Esophagus muscularis mucosa (tissue), 4 donors: ENCODE results near the gene PRDM16. TPM values are rescaled to one million over a fixed set of nuclear protein-coding genes. Genes with fewer than 3 reads are reported as not detected.

Source experiments
- DNase-seq: peaks from one replicate; pipeline ENCODE4 v3.0.0-alpha.2; 2017; ENCODE audit errors: extremely low spot score
- H3K27ac ChIP-seq, 4 donors: fragments of 200-600 bp; sonication (generic); replicated peaks in 1 of 4; 1 replicate in 3 of 4; 2 replicates in 1 of 4; pipeline ENCODE4 v1.5.1; 2016 to 2019; ENCODE audit warnings: mild to moderate bottlenecking in 1 of 4
- H3K27me3 ChIP-seq, 4 donors: fragments of 200-600 bp; sonication (generic); one replicate each; pipeline versions ENCODE4 v1.5.1 to v1.6.0; 2016 to 2019
- H3K36me3 ChIP-seq, 4 donors: fragments of 200-600 bp; sonication (generic); one replicate each; pipeline ENCODE4 v1.5.1; 2016 to 2019
- H3K4me1 ChIP-seq, 4 donors: fragments of 200-600 bp; sonication (generic); one replicate each; pipeline ENCODE4 v1.5.1; 2016 to 2019
- H3K4me3 ChIP-seq, 4 donors: fragments of 200-600 bp; sonication (generic); 1 replicate in 2 of 4; 2 replicates in 2 of 4; pipeline ENCODE4 v1.5.1; 2016 to 2019; ENCODE audit warnings: mild to moderate bottlenecking in 4 of 4, moderate library complexity in 1 of 4
- H3K9me3 ChIP-seq, 4 donors: fragments of 200-600 bp; sonication (generic); 1 replicate in 3 of 4; 2 replicates in 1 of 4; pipeline ENCODE4 v1.5.1; 2016 to 2019
- CTCF ChIP-seq, 3 experiments: fragments of 200-600 bp in 2 of 3; fragments of 450-650 bp in 1 of 3; sonication (generic) in 2 of 3; IDR thresholded peaks; one replicate each; pipeline ENCODE4 v1.5.1; 2017 to 2019; ENCODE audit warnings: antibody characterized with exemption in 3 of 3, mild to moderate bottlenecking in 2 of 3, moderate library complexity in 1 of 3
- EP300 ChIP-seq: sonication (generic); formaldehyde crosslinking; IDR thresholded peaks from one replicate; pipeline ENCODE4 v1.6.1; 2017; ENCODE audit warnings: antibody characterized with exemption
- POLR2A ChIP-seq: fragments of 450-650 bp; IDR thresholded peaks from one replicate; pipeline ENCODE4 v1.6.1; 2017; ENCODE audit warnings: antibody characterized with exemption, moderate library complexity, mild to moderate bottlenecking, low read depth
- POLR2AphosphoS5 ChIP-seq, 2 donors: sonication (generic); formaldehyde crosslinking; IDR thresholded peaks; one replicate each; pipeline ENCODE4 v1.6.1; 2017; ENCODE audit warnings: antibody characterized with exemption in 2 of 2
- WGBS: methylation state at CpG from one replicate; pipeline ENCODE4 v1.1.5; 2018; 5-methylcytosine and 5-hydroxymethylcytosine counted together
- intact Hi-C: fragments of 100-400 bp; cut with DNase I; formaldehyde crosslinking; loops from one replicate; pipeline ENCODE4 v1.15.1; 2023
- total RNA-seq, 4 donors: library from RNA; depleted of rRNA; stranded (reverse); fragments of >200 nt; gene quantifications; one replicate each; pipeline versions ENCODE4 v1.1.0 to v1.2.1, GENCODE V29; 2016

PRDM16 gene
- total RNA-seq, 4 donors from 2014 or later: 1.2 to 4.4 (median 2.2) TPM

GRCh38 chr1:3145532-3146325 is 76.7 kb downstream of the PRDM16 start:
- DNase-seq: no peak
- TF ChIP-seq EP300 (no peak), POLR2AphosphoS5 (IDR thresholded peaks at IDR 0.05) (no peak), POLR2A (no peak)
- 52% methylated on average over 23 of the region's 39 CpGs for WGBS
- H3K4me1 ChIP-seq: peaks cover under 1 to 15% (median 9%) of the 10 kb centered on the region in 4 donors
- intact Hi-C loops: no loop called here
- no peaks in the 10 kb centered on the region for H3K9me3 ChIP-seq
- no peak overlapping the region for H3K27ac ChIP-seq
- no peaks in the 10 kb centered on the region for H3K36me3 ChIP-seq
- peaks cover 0 to 87% (median 13%) of the 10 kb centered on the region in 4 donors for H3K27me3 ChIP-seq
- H3K4me3 ChIP-seq: no peak overlapping the region

GRCh38 chr1:3146458-3146857 is 77.5 kb downstream of the PRDM16 start:
- WGBS: 89% methylated on average over 14 of the region's 14 CpGs
- Histone ChIP-seq H3K4me3 (no peak overlapping the region), H3K27ac (no peak overlapping the region), H3K4me1 (peaks cover 0 to 14% (median 9%) of the 10 kb centered on the region in 4 donors), H3K9me3 (no peaks in the 10 kb centered on the region), H3K27me3 (peaks cover 0 to 79% (median 13%) of the 10 kb centered on the region in 4 donors), H3K36me3 (no peaks in the 10 kb centered on the region)
- DNase-seq: no peak
- intact Hi-C loops: no loop called here
- TF ChIP-seq POLR2AphosphoS5 (IDR thresholded peaks at IDR 0.05) (no peak), EP300 (no peak), CTCF (IDR thresholded peaks at IDR 0.05) (no peak), POLR2A (no peak)

DNA sequence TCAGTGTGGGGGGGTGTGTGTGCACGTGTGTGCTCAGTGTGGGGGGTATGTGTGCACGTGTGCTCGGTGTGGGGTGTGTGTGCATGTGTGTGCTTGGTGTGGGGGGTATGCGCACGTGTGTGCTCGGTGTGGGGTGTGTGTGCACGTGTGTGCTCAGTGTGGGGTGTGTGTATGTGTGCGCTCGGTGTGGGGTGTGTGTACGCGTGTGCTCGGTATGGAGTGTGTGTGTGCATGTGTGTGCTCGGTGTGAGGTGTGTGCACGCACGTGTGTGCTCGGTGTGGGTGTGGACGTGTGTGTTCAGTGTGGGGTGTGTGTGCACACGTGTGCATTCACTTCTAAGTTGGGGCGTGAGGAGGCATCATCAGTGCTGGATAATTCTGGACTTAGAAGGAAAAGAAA is 77.9 kb downstream of the PRDM16 start:
- no peak for TF ChIP-seq CTCF (IDR thresholded peaks at IDR 0.05)
- TF ChIP-seq POLR2AphosphoS5 (IDR thresholded peaks at IDR 0.05): no peak
- no peak for TF ChIP-seq EP300
- TF ChIP-seq POLR2A: no peak
- peaks cover 0 to 12% (median 9%) of the 10 kb centered on the region in 4 donors for H3K4me1 ChIP-seq
- intact Hi-C loops: no loop called here
- H3K4me3 ChIP-seq: no peak overlapping the region
- 81% methylated on average over 19 of the region's 19 CpGs for WGBS
- no peak overlapping the region for H3K27ac ChIP-seq
- no peaks in the 10 kb centered on the region for H3K9me3 ChIP-seq
- no peak for DNase-seq
- H3K27me3 ChIP-seq: peaks cover 0 to 75% (median 13%) of the 10 kb centered on the region in 4 donors
- no peaks in the 10 kb centered on the region for H3K36me3 ChIP-seq

DNA sequence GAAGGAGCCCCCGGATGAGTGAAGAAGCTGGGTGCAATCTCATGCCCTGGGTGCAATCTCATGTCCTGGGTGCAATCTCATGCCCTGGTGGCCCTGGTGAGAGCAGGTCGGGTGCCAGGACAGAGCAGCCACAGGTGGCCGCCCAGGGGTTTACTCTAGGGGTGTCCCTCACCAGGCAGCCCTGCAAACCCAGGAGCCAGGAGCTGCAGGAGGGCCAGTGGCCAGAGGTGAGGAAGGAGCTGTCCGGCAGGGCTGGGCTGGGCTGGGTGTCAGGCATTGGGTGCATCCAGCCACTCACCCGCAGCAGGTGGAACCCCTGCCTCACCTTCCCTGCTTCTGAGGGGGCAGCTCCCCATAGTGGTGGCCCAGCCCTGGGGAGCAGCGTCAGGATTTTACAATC is 79.2 kb downstream of the PRDM16 start:
- Histone ChIP-seq H3K27me3 (peaks cover 0 to 66% (median 8%) of the 10 kb centered on the region in 4 donors), H3K9me3 (no peaks in the 10 kb centered on the region), H3K27ac (no peak overlapping the region), H3K36me3 (no peaks in the 10 kb centered on the region), H3K4me3 (no peak overlapping the region), H3K4me1 (peaks cover 0 to 11% (median 9%) of the 10 kb centered on the region in 4 donors)
- no peak for TF ChIP-seq CTCF (IDR thresholded peaks at IDR 0.05)
- 85% methylated on average over 6 of the region's 6 CpGs for WGBS
- intact Hi-C loops: no loop called here
- no peak for DNase-seq

DNA sequence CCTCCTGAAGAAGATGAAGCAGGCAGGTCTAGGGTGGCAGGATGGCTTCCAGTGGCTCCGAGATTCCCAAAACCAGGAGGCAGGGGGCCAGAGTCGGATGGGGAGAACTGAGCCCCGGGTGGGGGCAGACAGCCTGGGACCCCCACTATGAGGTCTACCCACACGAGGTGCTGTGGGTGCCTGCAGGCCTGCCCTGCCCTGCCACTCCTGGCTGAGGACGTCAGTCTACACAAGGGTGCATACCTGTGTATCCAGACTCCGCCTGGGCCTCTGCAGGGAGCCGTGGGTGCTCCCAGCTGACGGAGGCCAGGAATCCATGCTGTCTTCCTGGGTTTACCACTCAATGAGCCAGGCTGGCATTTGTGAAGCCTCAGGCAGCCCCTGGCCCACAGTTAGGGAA is 80.3 kb downstream of the PRDM16 start:
- Histone ChIP-seq H3K36me3 (no peaks in the 10 kb centered on the region), H3K4me3 (no peak overlapping the region), H3K27ac (no peak overlapping the region), H3K9me3 (no peaks in the 10 kb centered on the region), H3K27me3 (peaks cover 0 to 66% (median 8%) of the 10 kb centered on the region in 4 donors), H3K4me1 (peaks cover 0 to 11% (median 9%) of the 10 kb centered on the region in 4 donors)
- intact Hi-C loops: no loop called here
- 88% methylated on average over 7 of the region's 8 CpGs for WGBS
- no peak for DNase-seq
- TF ChIP-seq CTCF (IDR thresholded peaks at IDR 0.05) (no peak), POLR2AphosphoS5 (IDR thresholded peaks at IDR 0.05) (no peak), POLR2A (no peak), EP300 (no peak)
